ENCODE results near the gene CD200R1L.
"Not testable (repeated sequence)": the region's sequence is repeated elsewhere in the genome, so short reads cannot be mapped to it uniquely, and the experiment has no call there.

The CD200R1L gene

GRCh38 chr3:112846764-112847163 is at the start of gene CD200R1L:
CD200R1L (minus strand) TSS chr3:112846864; CDS start chr3:112829367, 17,497 bp downstream.
- no peak for DNase-seq

- no peak for DNase-seq
Observed at GRCh38 chr3:112894258-112894657, 47.6 kb upstream of the CD200R1L start.

GRCh38 chr3:112889357-112889756 is 42.7 kb upstream of the CD200R1L start:
- no peak for DNase-seq

GRCh38 chr3:112888381-112889085 is 41.9 kb upstream of the CD200R1L start:
- no peak for DNase-seq

DNA sequence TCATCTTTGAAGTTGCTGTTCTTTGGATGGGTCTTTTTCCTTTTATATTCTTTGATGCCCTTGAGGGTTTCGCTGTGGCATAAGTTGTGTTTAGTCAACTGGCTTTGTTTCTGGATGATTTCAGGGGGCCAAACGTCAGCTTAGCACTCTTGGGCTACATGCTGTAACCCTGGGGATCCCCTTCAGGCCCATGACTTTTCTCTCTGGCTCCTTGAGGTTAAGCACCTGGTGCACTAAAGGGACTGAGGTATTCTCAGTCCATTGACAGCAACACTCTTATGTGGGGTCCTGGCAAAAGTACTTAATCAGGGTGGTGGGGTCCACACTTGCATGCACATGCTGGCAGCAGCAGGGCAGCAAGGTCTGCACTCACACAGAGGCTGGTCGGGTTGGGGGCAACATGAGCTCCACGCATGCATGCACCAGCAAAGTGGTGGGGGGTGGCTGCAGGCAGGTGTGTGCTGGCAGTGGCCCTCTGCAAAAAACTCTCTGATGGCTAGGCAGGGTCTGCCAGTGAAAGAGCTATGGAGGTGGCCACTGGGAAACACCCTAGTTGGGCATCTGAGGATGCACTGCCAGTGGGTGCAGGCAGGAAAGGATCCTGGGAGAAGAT is 38.1 kb upstream of the CD200R1L start:
- DNase-seq: no peak

- DNase-seq: no peak
Observed at GRCh38 chr3:112881891-112882290, 35.2 kb upstream of the CD200R1L start.

- DNase-seq: no peak
Observed at GRCh38 chr3:112875561-112875960, 28.9 kb upstream of the CD200R1L start.

DNA sequence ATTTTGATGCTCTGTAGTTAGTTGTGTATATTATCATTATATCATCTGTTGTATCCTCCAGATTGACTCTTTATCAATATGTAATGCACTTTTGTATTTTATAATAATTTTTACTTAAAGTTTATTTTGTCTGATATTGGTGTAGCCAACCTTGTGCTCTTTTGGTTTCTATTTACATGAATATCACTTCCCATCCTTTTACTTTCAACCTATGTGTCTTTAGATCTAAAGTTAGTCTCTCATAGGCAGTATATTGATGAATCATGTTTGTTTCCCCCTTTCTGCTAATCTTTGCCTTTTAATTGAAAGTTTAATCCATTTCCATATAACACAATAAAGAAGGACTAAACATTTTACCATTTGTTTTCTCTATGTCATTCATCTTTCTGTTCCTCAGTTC is 28.1 kb upstream of the CD200R1L start:
- DNase-seq: no peak

DNA sequence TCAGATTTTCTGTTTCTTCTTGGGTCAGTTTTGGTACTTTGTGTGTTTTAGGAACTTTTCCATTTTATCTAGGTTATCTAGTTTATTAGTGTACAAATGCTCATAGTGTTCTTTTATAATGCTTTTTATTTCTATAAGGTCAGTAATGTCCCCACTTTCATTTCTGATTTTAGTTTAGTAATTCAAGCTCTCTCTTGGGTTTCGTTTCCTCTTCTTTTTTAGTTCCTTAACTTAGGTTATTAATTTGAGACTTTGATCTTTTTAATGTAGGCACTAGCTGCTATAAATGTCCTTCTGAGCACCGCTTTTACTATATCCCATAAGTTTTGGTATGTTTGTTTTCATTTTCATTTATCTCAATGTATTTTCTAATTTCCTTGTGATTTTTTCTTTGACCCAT is 27.0 kb upstream of the CD200R1L start:
- no peak for DNase-seq

GRCh38 chr3:112871735-112872134 is 25.1 kb upstream of the CD200R1L start:
- DNase-seq: no peak

DNA sequence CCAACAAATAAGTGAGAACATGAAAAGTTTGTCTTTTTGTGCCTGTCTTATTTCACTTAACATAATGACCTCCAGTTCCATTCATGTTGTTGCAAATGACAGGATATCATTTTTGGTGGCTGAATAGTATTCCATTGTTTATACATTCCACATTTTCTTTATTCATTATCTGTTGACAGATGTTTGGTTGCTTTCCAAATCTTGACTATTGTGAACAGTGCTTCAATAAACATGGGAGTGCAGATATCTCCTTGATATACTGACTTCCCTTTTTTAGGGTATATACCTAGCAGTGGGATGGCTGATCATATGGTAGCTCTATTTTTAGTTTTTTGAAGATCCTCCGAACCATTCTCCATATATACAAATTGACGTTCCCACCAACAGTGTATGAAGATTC is 19.1 kb upstream of the CD200R1L start:
- DNase-seq: no peak

- DNase-seq: no peak
Observed at GRCh38 chr3:112860898-112861297, 14.2 kb upstream of the CD200R1L start.

- DNase-seq: no peak
Observed at GRCh38 chr3:112858410-112859069, 11.9 kb upstream of the CD200R1L start.

- DNase-seq: no peak
Observed at GRCh38 chr3:112857526-112857925, 10.9 kb upstream of the CD200R1L start.

DNA sequence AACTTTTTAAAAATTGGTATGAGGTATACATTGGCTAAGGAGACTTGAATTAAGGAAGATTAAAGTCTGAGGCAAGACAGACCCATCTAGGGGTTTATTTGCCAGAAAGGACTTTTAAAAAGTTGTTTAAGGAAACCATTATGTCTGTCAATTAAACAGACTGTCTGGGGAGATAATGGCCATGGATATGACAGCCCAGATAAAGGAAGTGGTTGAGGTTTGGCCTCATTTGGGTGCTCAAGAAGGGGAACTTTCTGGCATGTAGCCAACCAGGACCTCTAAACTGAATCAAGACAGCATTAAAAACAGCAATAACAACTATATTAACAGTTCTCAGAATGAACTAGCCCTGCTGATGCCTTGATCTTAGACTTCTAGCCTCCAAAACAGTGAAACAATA is 9.9 kb upstream of the CD200R1L start:
- no peak for DNase-seq

DNA sequence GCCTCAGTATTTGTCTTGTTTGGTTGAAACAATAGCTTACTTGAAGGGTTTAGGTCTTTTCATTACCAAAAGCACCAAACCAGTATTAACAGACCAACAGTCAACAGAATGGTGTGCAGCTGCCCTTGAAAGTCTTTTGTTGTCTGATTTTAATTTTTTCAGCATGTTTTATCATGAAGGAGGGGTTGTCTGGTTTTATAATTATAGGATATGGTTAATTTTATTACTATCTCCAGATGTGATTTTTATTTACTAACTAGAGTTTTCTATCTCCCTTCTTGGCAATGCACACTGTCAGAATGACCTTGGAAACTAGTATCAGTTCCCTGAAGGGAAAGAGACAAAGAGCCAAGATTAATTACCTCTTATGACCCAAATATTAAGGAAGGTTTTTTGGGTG is 9.2 kb upstream of the CD200R1L start:
- no peak for DNase-seq

DNA sequence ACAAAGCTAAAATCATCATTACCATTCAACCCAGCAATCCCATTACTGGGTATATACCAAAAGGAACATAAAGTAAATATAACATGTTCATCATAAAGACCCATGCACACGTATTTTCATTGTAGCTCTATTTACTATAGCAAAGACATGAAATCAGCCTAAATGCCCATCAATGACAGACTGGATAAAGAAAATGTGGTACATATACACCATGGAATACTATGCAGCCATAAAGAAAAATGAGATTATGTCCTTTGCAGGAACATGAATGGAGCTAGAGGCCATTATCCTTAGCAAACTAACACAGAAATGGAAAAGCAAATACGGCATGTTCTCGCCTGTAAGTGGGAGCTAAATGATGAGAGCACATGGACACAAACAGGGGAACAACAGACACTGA is 8.4 kb upstream of the CD200R1L start:
- not testable (repeated sequence) for DNase-seq

DNA sequence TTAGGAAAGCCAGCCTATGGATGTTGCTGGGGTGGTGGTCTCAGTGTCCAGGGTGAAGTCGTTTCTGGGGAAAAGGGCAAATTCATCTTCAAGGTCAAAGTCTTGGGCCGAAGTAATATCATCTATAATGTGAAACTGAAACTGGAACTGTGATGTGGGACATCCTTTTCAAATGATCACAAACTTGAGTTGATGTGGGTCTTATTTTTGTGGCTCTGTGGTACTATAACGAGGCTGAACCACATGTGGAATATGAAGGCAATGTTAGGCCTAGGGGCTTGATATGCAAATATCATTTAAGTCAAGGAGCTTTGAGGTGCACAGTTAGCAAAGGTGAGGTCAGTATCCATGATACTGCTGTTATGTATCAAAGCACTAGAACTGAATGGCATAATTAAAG is 1.5 kb upstream of the CD200R1L start:
- DNase-seq: no peak

GRCh38 chr3:112847692-112848091 is 1.0 kb upstream of the CD200R1L start:
- DNase-seq: no peak

DNA sequence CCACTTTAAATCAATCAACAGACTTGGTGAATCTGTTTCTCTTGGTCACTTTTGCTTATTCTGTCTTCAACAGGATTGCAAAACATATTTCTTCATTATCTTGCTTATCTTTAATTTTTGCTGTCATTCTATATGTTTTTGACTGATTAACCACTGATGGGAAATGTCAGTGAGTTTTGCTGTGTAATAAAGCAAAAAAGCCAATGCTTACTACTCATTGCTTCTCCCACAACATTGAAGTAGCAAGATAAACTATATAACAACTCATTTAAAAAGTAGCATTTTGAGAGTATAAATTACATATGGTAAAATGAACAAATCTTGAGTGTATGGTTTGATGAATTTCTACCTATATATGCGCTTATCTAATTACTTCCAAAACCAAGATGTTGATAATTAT is 892 bp downstream of the CD200R1L start:
- no peak for DNase-seq

DNA sequence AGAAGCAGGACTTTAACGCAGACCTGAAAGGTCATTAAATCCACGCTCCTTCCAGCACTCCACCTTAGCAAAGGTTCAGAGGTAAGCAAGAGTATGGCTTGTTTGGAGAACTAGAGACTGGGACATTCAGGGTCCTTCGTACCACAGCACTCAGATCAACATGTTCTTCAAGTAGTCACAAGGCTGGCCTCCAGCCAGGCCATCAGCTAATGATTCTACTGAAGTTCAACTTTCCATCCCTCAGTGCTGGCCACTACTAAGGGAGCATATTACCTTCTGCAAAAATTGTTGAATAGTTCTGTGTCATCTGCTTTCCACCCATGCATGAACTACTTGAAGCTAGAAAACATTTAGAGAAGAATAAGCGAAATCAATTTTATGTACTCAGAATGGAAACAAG is 17.6 kb downstream of the CD200R1L start:
- no peak for DNase-seq

- no peak for DNase-seq
Observed at GRCh38 chr3:112822064-112823055, 24.3 kb downstream of the CD200R1L start.

DNA sequence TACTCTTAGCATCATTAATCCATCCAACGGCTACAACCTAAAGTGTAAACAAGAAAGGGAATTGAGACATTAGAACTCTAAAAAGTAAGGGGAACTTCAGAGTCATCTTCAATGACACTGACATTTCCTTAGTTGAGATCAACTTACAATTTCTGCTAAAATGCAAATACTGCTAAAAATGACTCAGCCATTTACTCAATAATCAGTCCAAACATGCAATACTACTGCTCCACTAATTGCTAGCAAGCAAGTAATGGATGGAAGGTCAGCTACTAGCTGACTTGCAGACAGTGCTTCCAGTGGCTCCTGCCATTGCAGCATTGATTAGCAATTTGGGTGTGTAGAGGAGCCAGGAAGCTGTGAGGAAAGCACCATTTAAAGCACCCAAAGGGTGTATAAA is 28.4 kb downstream of the CD200R1L start:
- DNase-seq: no peak
